HUES64 (cell line): ENCODE results near the gene PHYHD1.

Experiments
- H3K27ac ChIP-seq: 2 replicates; pipeline ENCODE4 v1.7.0; 2013; ENCODE audit warnings: low read depth, low read length, inconsistent platforms
- H3K27me3 ChIP-seq: 2 replicates; pipeline ENCODE4 v1.6.1; 2013; ENCODE audit warnings: mild to moderate bottlenecking, low read length; ENCODE audit not compliant: insufficient read depth
- H3K36me3 ChIP-seq: 2 replicates; pipeline ENCODE4 v1.6.1; 2013; ENCODE audit warnings: mild to moderate bottlenecking, low read length; ENCODE audit not compliant: insufficient read depth
- H3K4me1 ChIP-seq: 2 replicates; pipeline ENCODE4 v1.6.1; 2013; ENCODE audit warnings: mild to moderate bottlenecking, low read length, moderate library complexity; ENCODE audit not compliant: insufficient read depth
- H3K4me3 ChIP-seq: 2 replicates; pipeline ENCODE4 v1.5.1; 2013; ENCODE audit warnings: mild to moderate bottlenecking, low read length, moderate library complexity
- H3K9ac ChIP-seq: 2 replicates; pipeline ENCODE4 v1.6.1; 2013; ENCODE audit warnings: mild to moderate bottlenecking, low read depth, low read length
- H3K9me3 ChIP-seq: 2 replicates; pipeline ENCODE4 v1.6.1; 2013; ENCODE audit warnings: low read depth, low read length; ENCODE audit not compliant: insufficient read depth
- WGBS: fragments of 150-250, 120-280 bp; methylation state at CpG from one replicate; pipeline ENCODE4 v1.1.7; 2013; ENCODE audit warnings: missing lambda C conversion rate; 5-methylcytosine and 5-hydroxymethylcytosine counted together

PHYHD1 gene

DNA sequence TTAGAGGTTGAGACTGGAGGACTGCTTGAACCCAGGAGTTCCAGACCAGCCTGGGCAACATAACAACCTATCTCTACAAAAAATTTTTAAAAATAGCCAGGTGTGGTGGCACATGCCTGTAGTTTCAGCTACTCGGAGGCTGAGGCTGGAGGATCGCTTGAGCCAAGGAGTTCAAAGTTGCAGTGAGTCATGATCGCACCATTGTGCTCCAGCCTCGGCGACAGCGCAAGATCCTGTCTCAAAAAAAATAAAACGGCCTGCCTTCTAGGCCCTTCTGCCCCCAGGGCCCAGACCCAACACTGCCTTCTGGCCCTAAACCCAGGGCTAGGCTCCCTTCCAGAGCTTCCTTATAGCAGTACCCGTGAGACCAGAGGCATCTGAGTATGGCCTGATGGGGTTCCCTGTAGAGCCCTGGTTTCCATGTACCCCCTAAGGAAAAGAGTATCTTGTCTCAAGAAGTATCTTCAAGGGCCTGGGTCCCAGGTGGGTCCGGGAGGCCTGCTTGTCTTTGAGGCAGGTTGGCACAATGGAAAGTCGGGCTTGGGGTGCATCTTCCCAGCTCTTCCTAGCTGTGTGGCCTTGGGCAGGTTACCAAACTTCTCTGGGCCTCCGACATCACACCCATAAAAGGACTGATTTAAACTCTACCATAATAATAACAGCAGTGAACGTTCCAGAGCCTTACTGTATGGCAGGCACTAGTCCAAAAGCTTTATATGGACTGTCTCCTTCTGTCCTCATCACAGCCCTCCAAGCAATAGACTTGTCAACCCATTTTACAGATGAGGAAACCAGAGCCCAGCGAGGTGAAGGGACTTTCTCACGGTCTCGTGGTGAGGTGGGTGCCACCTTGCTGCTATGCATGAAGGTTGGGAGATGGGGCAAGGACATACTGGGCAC, 29.2 kb upstream of the PHYHD1 start:
- H3K27me3 ChIP-seq: no peaks in the 10 kb centered on the region
- no peaks in the 10 kb centered on the region for H3K9me3 ChIP-seq
- H3K9ac ChIP-seq: no peak overlapping the region
- whole genome bisulfite sequencing: 94% methylated on average over 15 of the region's 15 CpGs
- H3K27ac ChIP-seq: no peak overlapping the region
- peaks cover 27% of the 10 kb centered on the region for H3K4me1 ChIP-seq
- H3K4me3 ChIP-seq: no peak overlapping the region
- peaks cover 67% of the 10 kb centered on the region for H3K36me3 ChIP-seq

DNA sequence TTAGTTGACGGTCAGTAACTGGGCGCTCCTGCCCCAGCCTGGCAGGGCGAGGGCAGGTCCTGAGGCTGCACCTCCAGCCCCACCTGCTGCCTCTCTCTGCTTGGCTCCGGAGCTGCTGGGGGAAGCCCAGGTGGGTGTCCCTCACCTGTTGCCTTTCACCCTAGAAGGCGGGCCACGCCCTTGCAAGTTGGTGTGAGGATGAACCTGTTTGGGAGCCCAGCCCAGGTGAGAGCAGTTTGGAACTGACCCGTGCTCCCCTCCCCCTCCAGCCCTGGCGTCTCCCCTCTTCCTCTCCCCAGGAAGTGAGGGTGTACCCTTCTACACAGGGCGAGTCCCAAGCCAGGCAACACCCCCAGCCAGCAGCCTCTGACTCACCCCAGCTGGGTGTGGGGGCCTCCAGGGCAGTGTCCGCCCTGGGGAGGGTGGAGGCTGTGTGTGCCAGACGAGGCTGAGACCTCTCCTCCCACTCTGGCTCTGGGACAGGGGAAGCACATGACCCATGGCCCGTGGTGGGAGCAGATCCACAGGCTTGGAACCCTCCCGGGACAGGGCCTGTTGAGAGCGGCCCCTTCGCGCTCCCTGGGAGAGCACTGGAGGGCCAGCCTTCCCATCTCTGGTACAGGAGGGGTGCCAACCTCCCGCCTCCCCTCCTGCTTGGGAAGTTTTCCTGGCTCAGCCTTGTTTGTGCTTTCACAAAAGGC, 28.4 kb upstream of the PHYHD1 start:
- WGBS: 90% methylated on average over 17 of the region's 17 CpGs
- Histone ChIP-seq H3K36me3 (peaks cover 67% of the 10 kb centered on the region), H3K9me3 (no peaks in the 10 kb centered on the region), H3K4me3 (no peak overlapping the region), H3K4me1 (peaks cover 25% of the 10 kb centered on the region), H3K9ac (peak overlapping the region; percentile 19; the same call in 1 of the 2 replicates), H3K27me3 (no peaks in the 10 kb centered on the region), H3K27ac (0 out of 2 replicates have a peak overlapping the region, but pooled peaks have one; percentile 13)

DNA sequence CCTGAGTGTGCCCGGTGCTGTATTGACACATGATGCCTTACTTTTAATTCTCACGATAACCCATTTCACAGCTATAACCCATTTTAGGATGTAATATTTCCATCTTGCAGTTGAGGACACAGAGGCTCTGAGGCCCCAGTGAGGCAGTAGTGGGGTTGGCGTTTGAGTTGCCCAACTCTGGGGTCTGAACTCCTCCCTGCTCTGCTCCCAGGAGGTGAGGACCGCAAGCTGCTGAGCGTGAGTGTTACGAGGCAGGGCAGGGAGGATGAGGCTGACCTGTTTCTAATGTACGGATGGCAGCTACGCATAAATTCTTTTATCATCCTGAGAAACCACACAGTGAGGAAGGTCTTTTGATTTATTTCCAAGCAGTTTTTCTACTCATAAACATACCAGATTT, 27.4 kb upstream of the PHYHD1 start:
- WGBS: 93% methylated on average over 8 of the region's 8 CpGs

DNA sequence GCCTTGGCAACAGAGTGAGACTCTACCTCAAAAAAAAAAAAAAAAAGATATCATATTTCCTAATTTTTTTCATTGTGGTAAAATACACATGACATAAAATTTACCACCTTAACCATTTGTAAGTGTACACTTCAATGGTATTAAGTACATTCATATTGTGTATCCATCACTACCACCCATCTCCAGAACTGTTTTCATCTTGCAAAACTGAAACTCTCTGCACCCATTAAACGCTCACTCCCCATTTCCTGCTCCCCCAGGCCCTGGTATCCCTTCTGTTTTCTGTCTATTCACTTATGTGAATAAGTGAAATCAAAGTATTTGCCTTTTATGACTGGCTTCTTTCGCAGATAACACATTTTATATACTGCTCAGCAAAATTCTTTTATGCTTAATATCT, 26.0 kb upstream of the PHYHD1 start:
- H3K27ac ChIP-seq: no peak overlapping the region
- no peak overlapping the region for H3K4me3 ChIP-seq
- H3K9me3 ChIP-seq: no peaks in the 10 kb centered on the region
- peaks cover 78% of the 10 kb centered on the region for H3K36me3 ChIP-seq
- H3K4me1 ChIP-seq: peaks cover 14% of the 10 kb centered on the region
- no peak overlapping the region for H3K9ac ChIP-seq
- WGBS: 92% methylated on average over 2 of the region's 2 CpGs
- no peaks in the 10 kb centered on the region for H3K27me3 ChIP-seq

More for the DNA sequence above, 27.4 kb upstream of the PHYHD1 start:
- Histone ChIP-seq H3K36me3 (peaks cover 75% of the 10 kb centered on the region), H3K4me3 (no peak overlapping the region), H3K4me1 (peaks cover 20% of the 10 kb centered on the region), H3K9ac (no peak overlapping the region), H3K27ac (no peak overlapping the region), H3K9me3 (no peaks in the 10 kb centered on the region), H3K27me3 (no peaks in the 10 kb centered on the region)

DNA sequence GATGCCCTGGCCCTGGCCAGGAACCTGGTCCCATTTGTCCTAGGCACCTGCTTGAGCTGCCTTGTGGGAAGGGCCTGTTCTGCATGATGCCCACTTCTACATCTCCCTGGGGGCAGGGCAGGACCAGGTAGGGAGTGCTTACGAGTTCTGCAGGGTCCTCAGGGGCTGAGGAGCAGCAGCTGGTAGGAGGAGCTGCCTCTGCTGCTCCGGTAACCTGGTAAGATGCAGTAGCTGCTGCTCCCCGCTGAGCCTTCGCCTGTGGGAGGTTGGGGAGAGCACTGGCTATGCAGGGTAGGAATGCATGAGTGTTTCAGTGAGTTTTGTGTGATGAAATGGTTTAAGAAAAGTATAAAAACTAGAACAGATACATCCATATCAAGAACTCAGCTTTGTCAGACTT, 25.2 kb upstream of the PHYHD1 start:
- 32% methylated on average over 4 of the region's 4 CpGs for WGBS
- Histone ChIP-seq H3K36me3 (peaks cover 72% of the 10 kb centered on the region), H3K9ac (peak overlapping the region; percentile 33; the same call in 1 of the 2 replicates), H3K27ac (peak overlapping the region; percentile 41; the same call in 1 of the 2 replicates), H3K4me1 (peaks cover 14% of the 10 kb centered on the region), H3K9me3 (no peaks in the 10 kb centered on the region), H3K27me3 (no peaks in the 10 kb centered on the region), H3K4me3 (no peak overlapping the region)

DNA sequence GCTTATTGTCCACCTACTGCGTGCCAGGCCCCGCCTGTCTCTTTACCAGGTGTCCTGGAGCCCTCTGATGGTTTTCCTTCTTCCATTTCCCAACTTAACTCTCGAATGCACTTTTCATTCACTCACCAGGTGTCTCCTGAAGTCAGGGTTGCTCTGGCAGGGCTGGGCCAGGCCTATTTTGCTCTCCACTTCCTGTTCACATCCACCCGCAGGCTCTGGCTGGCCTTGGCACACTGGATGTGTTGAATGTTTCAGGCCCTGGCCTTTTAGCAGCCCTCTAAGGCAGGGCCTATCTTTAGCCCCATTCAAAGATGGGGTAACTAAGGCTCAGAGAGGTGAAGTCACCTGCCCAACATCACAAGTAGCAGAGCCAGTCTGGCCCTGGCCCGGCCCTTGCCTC, 22.4 kb upstream of the PHYHD1 start:
- Histone ChIP-seq H3K9ac (peak overlapping the region; percentile 16; the same call in 1 of the 2 replicates), H3K9me3 (no peaks in the 10 kb centered on the region), H3K36me3 (peaks cover 57% of the 10 kb centered on the region), H3K4me1 (peaks cover 14% of the 10 kb centered on the region), H3K27me3 (no peaks in the 10 kb centered on the region), H3K27ac (no peak overlapping the region), H3K4me3 (no peak overlapping the region)
- WGBS: 95% methylated on average over 5 of the region's 5 CpGs

DNA sequence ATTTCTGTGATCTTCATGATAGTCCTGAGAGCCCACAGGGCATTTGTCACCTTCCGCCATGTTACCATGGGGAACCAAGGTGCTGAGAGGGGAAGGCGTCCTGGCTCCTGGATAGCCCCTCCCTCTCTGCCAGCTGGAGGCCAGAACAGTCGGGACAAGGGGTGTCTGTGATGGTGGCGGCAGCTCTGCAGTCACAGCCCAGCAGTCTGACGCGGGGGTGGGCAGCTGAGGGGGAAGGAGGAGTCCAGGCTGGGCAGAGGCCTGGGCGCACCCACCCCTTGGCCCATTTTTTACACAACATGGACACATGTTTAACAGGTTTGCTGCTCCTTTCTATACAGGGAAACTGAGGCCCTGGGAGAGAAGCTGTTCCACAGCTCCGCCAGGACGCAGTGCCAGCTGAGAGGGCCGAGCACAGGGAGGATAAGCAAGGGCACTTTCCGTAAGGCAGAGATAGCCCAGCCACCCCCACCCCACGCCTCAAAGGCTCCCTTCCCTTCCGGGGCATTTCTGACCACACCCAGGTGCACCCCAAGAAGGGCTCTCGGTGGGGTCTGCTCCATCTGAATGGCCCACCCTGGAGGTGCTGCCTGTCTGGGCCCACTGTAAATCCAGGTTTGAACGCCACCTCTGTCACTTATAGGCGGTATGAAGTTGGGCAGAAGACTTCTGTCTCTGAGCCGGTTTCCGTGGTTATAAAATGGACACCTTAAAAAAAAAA, 21.8 kb upstream of the PHYHD1 start:
- Histone ChIP-seq H3K4me1 (peaks cover 14% of the 10 kb centered on the region), H3K27me3 (no peaks in the 10 kb centered on the region), H3K4me3 (no peak overlapping the region), H3K9me3 (no peaks in the 10 kb centered on the region), H3K36me3 (peaks cover 52% of the 10 kb centered on the region), H3K9ac (no peak overlapping the region), H3K27ac (no peak overlapping the region)
- WGBS: 96% methylated on average over 18 of the region's 18 CpGs

DNA sequence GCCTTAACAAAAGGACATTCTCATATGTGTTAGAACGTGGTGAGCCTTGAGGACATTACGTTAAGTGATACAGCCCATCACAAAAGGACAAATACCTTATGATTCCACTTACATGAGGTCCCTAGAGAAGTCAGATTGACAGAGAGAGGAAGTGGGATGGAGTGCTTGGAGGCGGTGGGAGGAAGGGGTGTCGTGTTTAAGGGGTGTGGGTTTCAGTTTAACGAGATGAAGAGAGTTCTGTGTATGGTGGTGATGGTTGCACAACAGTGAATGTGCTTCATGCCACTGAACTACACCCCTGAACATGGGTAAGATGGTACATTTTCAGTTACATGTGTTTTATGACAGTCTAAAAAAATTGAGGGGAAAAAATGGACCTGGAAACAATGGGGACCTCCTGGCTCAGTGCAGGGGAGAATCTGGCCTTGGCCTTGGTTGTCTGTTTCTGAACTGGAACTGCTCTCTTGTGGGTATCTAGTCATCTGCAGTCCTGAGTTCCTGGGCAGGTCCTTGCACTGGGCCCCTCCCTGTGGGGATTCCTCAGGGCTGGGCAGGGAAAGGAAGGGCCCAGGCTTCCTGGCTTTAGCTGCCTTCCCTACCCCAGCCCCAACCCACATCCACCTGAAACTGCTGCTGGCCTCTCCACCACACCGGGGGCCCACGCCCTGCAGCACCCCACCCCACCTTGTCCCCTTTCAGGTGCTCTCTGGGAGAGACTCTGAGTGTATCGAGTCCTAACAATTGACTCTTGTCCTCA, 21.0 kb upstream of the PHYHD1 start:
- H3K36me3 ChIP-seq: peaks cover 50% of the 10 kb centered on the region
- no peak overlapping the region for H3K4me3 ChIP-seq
- 95% methylated on average over 8 of the region's 8 CpGs for WGBS
- H3K27ac ChIP-seq: no peak overlapping the region
- H3K27me3 ChIP-seq: no peaks in the 10 kb centered on the region
- H3K4me1 ChIP-seq: peaks cover 13% of the 10 kb centered on the region
- no peaks in the 10 kb centered on the region for H3K9me3 ChIP-seq
- no peak overlapping the region for H3K9ac ChIP-seq

DNA sequence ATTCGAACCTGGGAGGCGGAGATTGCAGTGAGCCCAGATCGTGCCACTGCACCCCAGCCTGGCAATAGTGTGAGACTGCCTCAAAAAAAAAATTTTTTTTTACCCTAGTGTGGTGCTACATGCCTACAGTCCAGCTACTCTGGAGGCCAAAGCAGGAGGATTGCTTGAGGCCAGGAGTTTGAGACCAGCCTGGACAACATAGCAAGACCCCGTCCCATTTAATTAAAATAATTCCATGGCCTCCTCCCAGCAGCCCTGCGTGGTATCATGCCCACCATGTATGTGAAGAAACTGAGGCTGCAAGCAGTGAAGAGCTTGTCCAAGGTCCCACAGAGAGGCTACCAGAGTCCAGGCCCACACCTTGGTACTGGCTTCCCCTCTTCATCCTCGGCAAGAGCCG, 19.4 kb upstream of the PHYHD1 start:
- H3K9ac ChIP-seq: no peak overlapping the region
- H3K27me3 ChIP-seq: no peaks in the 10 kb centered on the region
- H3K36me3 ChIP-seq: peaks cover 34% of the 10 kb centered on the region
- H3K9me3 ChIP-seq: no peaks in the 10 kb centered on the region
- H3K27ac ChIP-seq: no peak overlapping the region
- 96% methylated on average over 7 of the region's 7 CpGs for WGBS
- no peaks in the 10 kb centered on the region for H3K4me1 ChIP-seq
- no peak overlapping the region for H3K4me3 ChIP-seq

DNA sequence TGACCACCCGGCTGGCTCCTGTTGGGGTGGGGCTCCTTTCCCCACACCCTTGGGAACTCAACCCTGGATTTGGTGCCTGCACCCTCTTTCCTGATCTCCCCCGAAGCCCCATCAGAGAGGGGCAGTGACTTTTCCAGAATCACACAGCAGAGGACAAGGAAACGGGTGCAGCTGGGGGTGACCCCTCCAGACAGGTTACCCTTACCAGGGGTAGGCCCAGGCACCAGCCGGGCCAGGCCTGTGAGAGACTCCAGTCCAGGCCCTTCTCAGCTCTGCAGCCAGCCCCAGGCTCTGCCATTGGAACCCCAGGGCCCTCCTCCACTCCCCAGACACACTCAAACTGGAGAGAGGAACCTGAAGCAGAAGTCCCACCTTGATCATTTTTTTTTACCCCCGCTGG, 19.0 kb upstream of the PHYHD1 start:
- Histone ChIP-seq H3K27me3 (no peaks in the 10 kb centered on the region), H3K27ac (no peak overlapping the region), H3K9me3 (no peaks in the 10 kb centered on the region), H3K9ac (no peak overlapping the region), H3K4me3 (no peak overlapping the region), H3K4me1 (no peaks in the 10 kb centered on the region), H3K36me3 (peaks cover 34% of the 10 kb centered on the region)
- 90% methylated on average over 5 of the region's 5 CpGs for WGBS
